Adipocyte (in vitro differentiated cells): ENCODE measurements around the gene CD6.

ENCODE experiments used
- DNase-seq: peaks from one replicate; pipeline ENCODE4 v3.0.0-alpha.2; 2015; ENCODE audit warnings: low read depth
- H3K27me3 ChIP-seq: replicated peaks from 2 replicates; pipeline ENCODE4 v1.7.0; 2013; ENCODE audit warnings: mild to moderate bottlenecking, low read length, moderate library complexity; ENCODE audit not compliant: control insufficient read depth, insufficient read depth
- H3K36me3 ChIP-seq: 2 replicates; pipeline ENCODE4 v1.7.0; 2013; ENCODE audit warnings: low read length, mild to moderate bottlenecking, moderate library complexity; ENCODE audit not compliant: control insufficient read depth, insufficient read depth, severe bottlenecking
- H3K4me1 ChIP-seq: 2 replicates; pipeline ENCODE4 v1.7.0; 2013; ENCODE audit warnings: mild to moderate bottlenecking, low read length, moderate library complexity; ENCODE audit not compliant: control insufficient read depth, insufficient read depth
- H3K4me3 ChIP-seq: 2 replicates; pipeline ENCODE4 v1.7.0; 2013; ENCODE audit warnings: mild to moderate bottlenecking, low read length, moderate library complexity
- H3K9ac ChIP-seq: 2 replicates; pipeline ENCODE4 v1.7.0; 2013; ENCODE audit warnings: mild to moderate bottlenecking, low read length, moderate library complexity
- H3K9me3 ChIP-seq: 2 replicates; pipeline ENCODE4 v1.7.0; 2013; ENCODE audit warnings: mild to moderate bottlenecking, low read length, moderate library complexity; ENCODE audit not compliant: control insufficient read depth

Gene CD6

GRCh38 chr11:60928563-60929001 is 42.9 kb upstream of the CD6 start:
- no peaks in the 10 kb centered on the region for H3K9me3 ChIP-seq
- H3K4me1 ChIP-seq: peaks cover 13% of the 10 kb centered on the region
- peaks cover 23% of the 10 kb centered on the region for H3K27me3 ChIP-seq
- H3K36me3 ChIP-seq: no peaks in the 10 kb centered on the region
- no peak for DNase-seq
- H3K4me3 ChIP-seq: no peak overlapping the region
- H3K9ac ChIP-seq: no peak overlapping the region

DNA sequence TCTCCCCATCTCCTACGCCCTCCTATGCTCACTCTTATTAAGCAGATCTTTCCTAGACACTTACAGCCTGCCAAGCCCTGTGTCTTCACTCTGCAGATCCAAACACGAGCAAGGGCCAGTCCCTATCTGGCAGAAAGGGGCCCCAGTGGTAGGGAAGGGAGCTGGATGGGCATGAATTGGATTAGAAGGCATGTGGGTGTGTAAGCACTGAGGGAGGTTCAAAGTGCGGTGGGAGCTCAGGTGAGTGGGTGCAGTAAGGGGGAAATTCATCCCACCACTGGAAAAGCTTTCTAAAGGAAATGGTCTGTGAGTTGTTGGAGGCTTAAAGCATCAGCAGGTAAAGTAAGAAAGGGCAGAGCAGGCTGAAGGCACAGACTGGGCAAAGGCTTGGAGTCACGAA is 41.7 kb upstream of the CD6 start:
- Histone ChIP-seq H3K36me3 (no peaks in the 10 kb centered on the region), H3K4me1 (peaks cover 5% of the 10 kb centered on the region), H3K9ac (no peak overlapping the region), H3K9me3 (no peaks in the 10 kb centered on the region), H3K4me3 (no peak overlapping the region), H3K27me3 (peaks cover 21% of the 10 kb centered on the region)
- no peak for DNase-seq

DNA sequence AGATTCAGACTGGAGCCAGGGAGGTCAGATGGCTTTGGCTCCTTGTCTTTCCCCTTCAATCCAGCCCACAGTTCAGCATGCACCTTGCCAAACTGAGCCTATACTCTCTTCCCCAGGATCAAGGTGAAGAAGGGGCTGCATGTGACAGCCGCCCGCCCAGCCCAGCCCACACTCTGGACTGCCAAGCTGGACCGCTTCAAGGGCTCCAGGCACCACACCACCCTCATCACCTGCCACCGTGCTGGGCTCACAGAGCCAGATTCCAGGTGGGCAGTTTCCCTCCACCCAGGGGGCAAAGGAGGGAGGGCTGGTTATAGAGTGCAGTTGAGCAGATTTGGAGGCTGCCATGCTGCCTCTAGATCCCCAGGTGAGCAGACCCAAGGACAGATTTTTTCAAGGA is 41.1 kb upstream of the CD6 start:
- no peak overlapping the region for H3K4me3 ChIP-seq
- DNase-seq: no peak
- peaks cover 4% of the 10 kb centered on the region for H3K4me1 ChIP-seq
- no peaks in the 10 kb centered on the region for H3K36me3 ChIP-seq
- H3K9ac ChIP-seq: no peak overlapping the region
- no peaks in the 10 kb centered on the region for H3K9me3 ChIP-seq
- H3K27me3 ChIP-seq: peaks cover 15% of the 10 kb centered on the region

DNA sequence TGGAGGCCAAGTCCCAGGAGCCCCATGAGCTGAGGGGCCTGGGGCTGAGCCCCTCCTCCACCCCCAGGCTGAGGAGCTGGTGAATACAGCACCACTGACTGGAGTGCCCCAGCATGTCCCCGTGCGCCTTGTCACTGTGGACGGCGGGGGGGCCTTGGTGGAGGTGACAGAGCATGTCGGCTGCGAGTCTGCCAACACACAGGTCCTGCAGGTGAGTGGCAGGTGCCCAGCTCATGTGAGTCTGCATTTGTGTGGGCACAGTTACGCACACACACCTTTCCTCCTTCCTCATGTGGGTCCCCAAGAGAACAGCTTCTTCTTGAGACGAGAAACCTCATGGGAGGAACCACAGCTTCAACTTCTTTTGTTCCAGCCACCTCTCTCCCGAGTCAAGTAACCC is 39.6 kb upstream of the CD6 start:
- H3K4me1 ChIP-seq: peaks cover 4% of the 10 kb centered on the region
- no peak overlapping the region for H3K4me3 ChIP-seq
- no peak overlapping the region for H3K9ac ChIP-seq
- no peak for DNase-seq
- H3K36me3 ChIP-seq: no peaks in the 10 kb centered on the region
- H3K9me3 ChIP-seq: no peaks in the 10 kb centered on the region
- H3K27me3 ChIP-seq: peaks cover 13% of the 10 kb centered on the region

DNA sequence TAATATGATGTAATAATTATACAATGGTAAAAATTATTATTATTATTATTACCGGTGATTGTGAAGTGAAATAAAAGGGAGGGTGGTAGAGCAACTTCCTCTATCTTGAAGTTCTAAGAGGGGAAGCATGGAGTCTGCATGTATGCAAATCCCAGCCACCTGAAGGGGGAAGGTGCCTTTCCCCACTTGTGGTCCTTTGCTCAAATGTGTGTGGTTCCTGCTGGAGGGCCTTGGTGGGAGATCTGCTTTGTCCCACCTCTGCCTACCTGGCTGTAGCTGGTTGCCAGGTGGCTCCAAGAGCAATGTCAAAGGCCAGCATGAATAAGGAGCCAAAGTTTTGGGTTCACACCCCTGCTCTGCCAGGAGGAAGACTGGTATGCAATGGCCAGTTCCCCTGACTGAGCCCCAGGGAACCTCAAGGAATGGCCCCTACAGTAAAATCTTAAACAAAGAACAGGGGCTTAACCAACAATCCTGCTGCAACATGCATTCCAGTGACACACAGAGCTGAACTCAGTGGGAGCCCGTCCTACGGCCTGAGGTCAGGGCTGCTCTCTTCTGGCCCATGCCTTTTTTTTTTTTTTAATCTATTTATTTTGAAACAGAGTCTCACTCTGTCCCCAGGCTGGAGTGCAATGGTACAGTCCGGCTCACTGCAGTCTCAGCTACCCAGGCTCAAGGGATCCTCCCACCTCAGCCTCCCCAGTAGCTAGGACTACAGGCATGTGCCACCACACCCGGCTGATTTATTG is 38.7 kb upstream of the CD6 start:
- no peak overlapping the region for H3K4me3 ChIP-seq
- H3K4me1 ChIP-seq: peaks cover 4% of the 10 kb centered on the region
- H3K9ac ChIP-seq: no peak overlapping the region
- H3K9me3 ChIP-seq: no peaks in the 10 kb centered on the region
- no peaks in the 10 kb centered on the region for H3K36me3 ChIP-seq
- peaks cover 13% of the 10 kb centered on the region for H3K27me3 ChIP-seq
- DNase-seq: peak; percentile 27

GRCh38 chr11:60933416-60934123 is 37.9 kb upstream of the CD6 start:
- no peak for DNase-seq
- peaks cover 13% of the 10 kb centered on the region for H3K27me3 ChIP-seq
- no peak overlapping the region for H3K9ac ChIP-seq
- H3K9me3 ChIP-seq: no peaks in the 10 kb centered on the region
- H3K36me3 ChIP-seq: no peaks in the 10 kb centered on the region
- H3K4me1 ChIP-seq: peaks cover 4% of the 10 kb centered on the region
- no peak overlapping the region for H3K4me3 ChIP-seq

- no peak for DNase-seq
- Histone ChIP-seq H3K9ac (no peak overlapping the region), H3K27me3 (peaks cover 11% of the 10 kb centered on the region), H3K9me3 (no peaks in the 10 kb centered on the region), H3K4me3 (no peak overlapping the region), H3K36me3 (no peaks in the 10 kb centered on the region), H3K4me1 (peaks cover 4% of the 10 kb centered on the region)
Measured at GRCh38 chr11:60934124-60934789, 37.2 kb upstream of the CD6 start.

- Histone ChIP-seq H3K27me3 (peaks cover 3% of the 10 kb centered on the region), H3K36me3 (no peaks in the 10 kb centered on the region)
Measured at GRCh38 chr11:60934790-60935605, 36.5 kb upstream of the CD6 start.

GRCh38 chr11:60935676-60936442 is 35.6 kb upstream of the CD6 start:
- Histone ChIP-seq H3K4me1 (peaks cover 4% of the 10 kb centered on the region), H3K27me3 (no peaks in the 10 kb centered on the region), H3K4me3 (no peak overlapping the region), H3K36me3 (no peaks in the 10 kb centered on the region), H3K9ac (no peak overlapping the region), H3K9me3 (no peaks in the 10 kb centered on the region)
- DNase-seq: no peak

More at GRCh38 chr11:60934790-60935605, 36.5 kb upstream of the CD6 start:
- no peaks in the 10 kb centered on the region for H3K9me3 ChIP-seq
- no peak for DNase-seq
- H3K4me1 ChIP-seq: peaks cover 4% of the 10 kb centered on the region
- no peak overlapping the region for H3K4me3 ChIP-seq
- H3K9ac ChIP-seq: no peak overlapping the region

- Histone ChIP-seq H3K4me3 (no peak overlapping the region), H3K36me3 (peaks cover 4% of the 10 kb centered on the region), H3K27me3 (no peaks in the 10 kb centered on the region), H3K4me1 (peaks cover 4% of the 10 kb centered on the region), H3K9ac (no peak overlapping the region), H3K9me3 (no peaks in the 10 kb centered on the region)
- DNase-seq: no peak
Measured at GRCh38 chr11:60936467-60937143, 34.9 kb upstream of the CD6 start.
